Measurements from ENCODE around the gene HSPA6. TPM values are rescaled to one million over a fixed set of nuclear protein-coding genes. Genes with fewer than 3 reads are reported as not detected.

HSPA6 gene
- total RNA-seq, 1 donor, result under 0.01 TPM

DNA sequence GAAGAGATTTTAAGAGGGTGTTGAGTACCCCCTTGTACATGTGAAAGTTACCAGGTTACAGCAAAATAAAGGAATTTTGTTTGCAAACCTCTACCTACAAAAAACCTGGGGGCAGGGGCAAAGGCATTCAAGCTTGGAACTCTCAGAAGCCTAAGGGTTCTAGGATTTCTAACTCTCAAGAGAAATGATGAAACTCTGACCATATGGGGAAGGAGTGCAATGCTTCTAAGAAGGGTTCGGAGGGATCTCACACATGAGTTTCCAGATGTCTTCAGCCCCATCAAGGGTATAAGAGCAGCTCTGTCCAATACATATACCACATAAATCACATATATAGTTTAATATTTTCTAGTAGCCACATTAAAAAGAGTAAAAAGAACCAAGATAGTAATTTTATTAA lies 26.4 kb upstream of the HSPA6 start:
- TF ChIP-seq, protein P1, sequence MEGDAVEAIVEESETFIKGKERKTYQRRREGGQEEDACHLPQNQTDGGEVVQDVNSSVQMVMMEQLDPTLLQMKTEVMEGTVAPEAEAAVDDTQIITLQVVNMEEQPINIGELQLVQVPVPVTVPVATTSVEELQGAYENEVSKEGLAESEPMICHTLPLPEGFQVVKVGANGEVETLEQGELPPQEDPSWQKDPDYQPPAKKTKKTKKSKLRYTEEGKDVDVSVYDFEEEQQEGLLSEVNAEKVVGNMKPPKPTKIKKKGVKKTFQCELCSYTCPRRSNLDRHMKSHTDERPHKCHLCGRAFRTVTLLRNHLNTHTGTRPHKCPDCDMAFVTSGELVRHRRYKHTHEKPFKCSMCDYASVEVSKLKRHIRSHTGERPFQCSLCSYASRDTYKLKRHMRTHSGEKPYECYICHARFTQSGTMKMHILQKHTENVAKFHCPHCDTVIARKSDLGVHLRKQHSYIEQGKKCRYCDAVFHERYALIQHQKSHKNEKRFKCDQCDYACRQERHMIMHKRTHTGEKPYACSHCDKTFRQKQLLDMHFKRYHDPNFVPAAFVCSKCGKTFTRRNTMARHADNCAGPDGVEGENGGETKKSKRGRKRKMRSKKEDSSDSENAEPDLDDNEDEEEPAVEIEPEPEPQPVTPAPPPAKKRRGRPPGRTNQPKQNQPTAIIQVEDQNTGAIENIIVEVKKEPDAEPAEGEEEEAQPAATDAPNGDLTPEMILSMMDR (IDR thresholded peaks at IDR 0.05; ENCODE audit: insufficient read depth, low read depth, low read length), result no peak
- DNase-seq (ENCODE audit: low read depth), result no peak
- H3K4me3 ChIP-seq (ENCODE audit: low read depth, low read length), result no peak overlapping the region

DNA sequence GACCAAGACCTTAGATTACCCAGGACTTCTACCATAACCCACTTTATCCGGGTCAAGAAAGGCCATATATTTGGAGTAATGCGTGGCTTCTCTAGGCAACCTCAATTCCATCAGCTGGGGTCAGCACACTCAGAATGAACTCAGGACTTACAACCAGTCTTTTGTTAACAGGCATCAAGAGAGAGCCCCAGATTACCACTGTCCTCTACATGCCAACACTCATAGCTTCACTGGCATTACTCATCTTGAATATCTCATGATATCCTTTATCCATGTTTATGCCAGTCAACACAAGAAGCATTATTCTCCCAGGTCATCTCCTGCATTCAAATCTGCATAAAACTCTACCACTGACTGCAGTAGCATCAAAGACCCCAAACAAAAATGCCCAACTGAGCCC lies 25.7 kb upstream of the HSPA6 start:
- H3K4me3 ChIP-seq (ENCODE audit: low read depth, low read length), result no peak overlapping the region
- no peak for DNase-seq (ENCODE audit: low read depth)
- TF ChIP-seq, protein P1 (IDR thresholded peaks at IDR 0.05; ENCODE audit: insufficient read depth, low read depth, low read length), result no peak

DNA sequence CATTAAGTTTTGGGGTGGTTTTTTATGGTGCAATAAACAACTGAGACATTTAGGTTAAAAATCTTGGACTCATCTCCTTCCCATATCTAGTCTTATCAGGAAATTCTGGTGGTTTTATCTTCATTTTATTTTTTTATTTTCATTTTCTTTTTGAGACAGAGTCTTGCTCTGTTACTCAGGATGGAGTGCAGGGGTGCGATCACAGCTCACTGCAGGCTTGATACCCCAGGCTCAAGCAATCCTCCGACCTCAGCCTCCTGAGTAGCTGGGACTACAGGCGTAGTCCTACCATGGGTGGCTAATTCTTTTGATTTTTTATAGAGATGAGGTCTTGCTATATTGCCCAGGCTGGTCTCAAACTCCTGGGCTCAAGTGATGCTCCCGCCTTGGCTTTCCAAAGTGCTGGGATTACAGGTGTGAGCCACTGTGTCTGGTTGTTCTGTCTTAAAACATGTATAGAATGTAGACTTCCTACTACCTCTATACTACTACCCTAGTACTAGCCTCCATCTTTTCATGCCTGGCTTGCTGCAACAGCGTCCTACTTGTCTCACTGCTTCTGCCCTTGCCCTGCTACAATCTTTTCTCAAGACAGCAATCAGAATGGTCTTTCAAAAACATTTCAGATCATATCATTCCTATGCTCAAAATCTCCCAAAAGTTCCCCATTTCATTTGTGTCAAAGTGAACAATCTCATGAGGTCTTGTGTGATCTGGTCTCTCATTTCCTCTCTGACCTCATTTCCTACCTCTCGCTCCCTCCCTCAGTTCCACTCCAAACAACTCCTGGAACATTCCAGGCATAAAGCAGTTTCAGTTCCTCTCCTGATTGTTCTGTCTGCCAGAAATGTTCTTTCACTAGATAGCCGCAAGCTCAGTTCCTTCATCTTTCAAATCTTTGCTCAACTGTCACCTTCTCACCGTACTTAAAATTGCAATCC lies 25.0 kb upstream of the HSPA6 start:
- no peak overlapping the region for H3K4me3 ChIP-seq (ENCODE audit: low read depth, low read length)
- TF ChIP-seq, protein P1 (IDR thresholded peaks at IDR 0.05; ENCODE audit: insufficient read depth, low read depth, low read length), result no peak
- DNase-seq (ENCODE audit: low read depth), result no peak

DNA sequence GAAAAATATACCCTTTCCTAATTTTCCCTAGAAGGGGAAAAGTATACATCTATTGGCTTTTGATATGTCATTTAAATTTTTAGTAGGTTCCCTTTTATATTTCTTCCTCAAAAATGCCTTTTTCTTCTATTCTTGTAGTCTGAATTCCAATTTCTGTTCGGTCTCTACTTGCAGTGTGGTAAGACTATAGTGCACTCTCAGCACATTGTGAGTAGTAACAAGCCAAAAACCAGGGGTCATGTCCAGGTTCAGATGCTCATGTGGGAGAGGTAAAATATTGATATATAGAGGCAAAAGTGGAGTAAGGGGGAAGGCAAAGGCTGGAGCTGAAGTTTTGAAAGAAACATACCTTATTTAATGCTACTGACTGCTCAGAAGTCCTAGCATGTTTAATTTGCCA lies 23.1 kb upstream of the HSPA6 start:
- DNase-seq (ENCODE audit: low read depth), result no peak
- no peak overlapping the region for H3K4me3 ChIP-seq (ENCODE audit: low read depth, low read length)
- TF ChIP-seq, protein P1 (IDR thresholded peaks at IDR 0.05; ENCODE audit: insufficient read depth, low read depth, low read length), result no peak

- TF ChIP-seq, protein P1 (IDR thresholded peaks at IDR 0.05; ENCODE audit: insufficient read depth, low read depth, low read length), result no peak
- no peak overlapping the region for H3K4me3 ChIP-seq (ENCODE audit: low read depth, low read length)
- no peak for DNase-seq (ENCODE audit: low read depth)
These were observed 22.2 kb upstream of the HSPA6 start for GRCh38 chr1:161502181-161502580.

DNA sequence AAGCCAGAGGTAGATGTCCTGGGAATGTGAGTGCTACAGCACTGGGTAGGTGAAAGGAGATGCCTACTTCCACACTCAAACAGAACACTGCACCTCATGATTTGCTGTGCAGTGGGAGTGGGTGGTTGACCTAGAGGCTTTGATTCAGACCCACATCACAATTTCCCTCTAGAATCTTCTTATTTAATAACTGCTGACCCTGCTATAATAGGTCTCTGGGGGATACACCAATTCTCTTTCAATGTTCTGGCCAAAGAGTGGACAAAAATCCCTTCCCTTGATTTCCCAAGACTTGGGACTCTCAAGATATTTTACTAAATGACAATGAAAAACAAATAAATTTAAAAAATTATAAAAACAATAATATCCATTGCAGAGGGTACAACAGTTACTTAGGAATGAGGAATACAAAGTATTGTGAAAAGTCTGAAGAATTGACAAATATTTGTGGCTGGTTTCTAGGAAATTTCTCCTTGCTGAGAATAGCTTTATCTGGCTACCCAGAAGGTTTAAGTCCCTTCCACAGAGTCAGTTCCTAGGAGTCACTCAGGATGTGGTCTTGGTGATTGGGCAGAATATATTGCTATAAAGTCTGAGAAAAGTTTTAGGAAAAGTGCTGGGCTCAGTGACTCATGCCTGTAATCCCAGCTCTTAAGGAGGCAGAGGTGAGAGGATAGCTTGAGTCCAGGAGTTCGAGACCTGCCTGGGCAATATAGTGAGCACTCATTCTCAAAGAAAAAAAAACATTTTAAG lies 21.5 kb upstream of the HSPA6 start:
- DNase-seq (ENCODE audit: low read depth), result no peak
- no peak overlapping the region for H3K4me3 ChIP-seq (ENCODE audit: low read depth, low read length)
- TF ChIP-seq, protein P1 (IDR thresholded peaks at IDR 0.05; ENCODE audit: insufficient read depth, low read depth, low read length), result no peak

Measured in fibroblast of villous mesenchyme (primary cell).